Natural killer cell (primary cell): ENCODE measurements around the gene CDK5R2. TPM values are rescaled to one million over a fixed set of nuclear protein-coding genes. Genes with fewer than 3 reads are reported as not detected.

Source experiments
- ATAC-seq, 3 donors: fragments of 150-1000 bp in 2 of 3; fragments of 200-7000 bp in 1 of 3; cut with Tn5 transposase; 1 replicate in 1 of 3; 2 replicates in 2 of 3; pipeline ENCODE4 v1.10.0; 2021; ENCODE audit warnings: mild to moderate bottlenecking in 2 of 3, moderate library complexity in 2 of 3
- DNase-seq, 2 donors: peaks; one replicate each; pipeline versions ENCODE4 v3.0.0 to v3.0.0-alpha.2; 2013 to 2021; ENCODE audit warnings: mixed read lengths in 1 of 2
- H3K27ac ChIP-seq: one replicate; pipeline ENCODE4 v1.5.1; 2013; ENCODE audit warnings: mild to moderate bottlenecking, low read length
- H3K27me3 ChIP-seq: one replicate; pipeline ENCODE4 v1.6.1; 2013; ENCODE audit warnings: low read length; ENCODE audit not compliant: control insufficient read depth, insufficient read depth
- H3K36me3 ChIP-seq: one replicate; pipeline ENCODE4 v1.6.1; 2013; ENCODE audit warnings: low read length; ENCODE audit not compliant: control insufficient read depth, insufficient read depth
- H3K4me1 ChIP-seq: one replicate; pipeline ENCODE4 v1.6.1; 2013; ENCODE audit warnings: low read length; ENCODE audit not compliant: control insufficient read depth, insufficient read depth
- H3K4me3 ChIP-seq: one replicate; pipeline ENCODE4 v1.5.1; 2013; ENCODE audit warnings: low read length
- H3K9me3 ChIP-seq: one replicate; pipeline ENCODE4 v1.6.1; 2013; ENCODE audit warnings: low read length; ENCODE audit not compliant: control insufficient read depth, insufficient read depth
- H3K27ac Mint-ChIP-seq, 2 donors: one replicate each; pipeline ENCODE4 v1.8.0; 2022; ENCODE audit warnings: mild to moderate bottlenecking in 2 of 2, mixed read lengths in 2 of 2, moderate library complexity in 1 of 2
- H3K27me3 Mint-ChIP-seq, 2 donors: one replicate each; pipeline ENCODE4 v1.8.0; 2022; ENCODE audit warnings: low read depth in 2 of 2, mixed read lengths in 2 of 2
- H3K36me3 Mint-ChIP-seq: one replicate; pipeline ENCODE4 v1.8.0; 2022; ENCODE audit warnings: mixed read lengths
- H3K4me1 Mint-ChIP-seq, 2 donors: one replicate each; pipeline ENCODE4 v1.8.0; 2022; ENCODE audit warnings: mixed read lengths in 2 of 2
- H3K4me3 Mint-ChIP-seq: one replicate; pipeline ENCODE4 v1.8.0; 2022; ENCODE audit warnings: mild to moderate bottlenecking, moderate library complexity, mixed read lengths
- H3K9me3 Mint-ChIP-seq, 2 donors: one replicate each; pipeline ENCODE4 v1.8.0; 2022; ENCODE audit warnings: mixed read lengths in 2 of 2
- WGBS: methylation state at CpG from one replicate; pipeline ENCODE4 v1.1.7; 2013; ENCODE audit warnings: missing lambda C conversion rate; ENCODE audit not compliant: insufficient coverage; 5-methylcytosine and 5-hydroxymethylcytosine counted together
- intact Hi-C: fragments of 100-400 bp; cut with micrococcal nuclease; formaldehyde crosslinking; loops from one replicate; pipeline ENCODE4 v1.14.2; 2022
- total RNA-seq, 4 donors: library from RNA; stranded (reverse); fragments of 120-200 nt in 1 of 4; gene quantifications; one replicate each; pipeline versions ENCODE4 v1.2.3 to v1.2.4, GENCODE V29; 2013 to 2022
- TF ChIP-seq, protein P1 (sequence below): fragments of 200-600 bp; IDR thresholded peaks from one replicate; pipeline ENCODE4 v1.8.0; 2022; ENCODE audit warnings: antibody characterized with exemption

Gene CDK5R2
- total RNA-seq, 3 donors from 2014 or later (not counting 1 experiment from before 2014, with no cell fraction given), result not detected

DNA sequence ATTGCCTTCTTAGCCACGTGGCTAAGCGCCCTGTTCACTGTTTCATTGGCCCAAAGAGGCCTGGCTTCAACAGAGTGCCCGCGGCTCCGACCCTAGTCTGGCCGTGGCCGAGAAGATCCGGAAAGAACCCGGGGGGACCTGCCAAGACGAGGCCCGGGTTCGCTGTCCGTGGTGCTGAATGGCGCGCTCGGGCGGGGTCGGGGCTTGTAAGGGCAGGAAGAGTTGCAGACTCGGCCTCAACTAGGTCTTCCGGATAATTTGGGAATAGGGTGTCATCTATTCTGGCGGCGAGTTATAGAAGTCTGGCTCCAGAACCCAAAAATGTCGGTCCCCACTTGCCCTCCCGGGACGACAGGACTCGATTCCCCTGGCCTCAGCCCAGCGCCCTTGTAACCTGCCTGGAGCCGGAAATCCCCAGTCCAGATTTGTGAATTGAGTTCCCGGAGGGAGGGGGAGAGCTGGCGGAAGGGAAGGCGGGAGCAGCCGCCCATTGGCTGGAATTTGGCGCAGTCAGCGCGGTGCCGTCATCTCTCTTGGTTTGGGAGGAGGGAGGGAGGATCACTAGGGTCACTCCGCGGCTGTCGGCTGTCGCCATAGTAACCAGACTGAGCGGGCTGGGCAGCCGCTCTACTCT is 3.5 kb downstream of the CDK5R2 start:
- H3K27me3 Mint-ChIP-seq, result peaks cover 41 to 49% of the 10 kb centered on the region in 2 donors
- Histone ChIP-seq H3K4me3 (no peak overlapping the region), H3K27ac (no peak overlapping the region), H3K36me3 (no peaks in the 10 kb centered on the region), H3K4me1 (peaks cover 19% of the 10 kb centered on the region), H3K9me3 (peaks cover 9% of the 10 kb centered on the region), H3K27me3 (peaks cover 44% of the 10 kb centered on the region)
- TF ChIP-seq, protein P1, sequence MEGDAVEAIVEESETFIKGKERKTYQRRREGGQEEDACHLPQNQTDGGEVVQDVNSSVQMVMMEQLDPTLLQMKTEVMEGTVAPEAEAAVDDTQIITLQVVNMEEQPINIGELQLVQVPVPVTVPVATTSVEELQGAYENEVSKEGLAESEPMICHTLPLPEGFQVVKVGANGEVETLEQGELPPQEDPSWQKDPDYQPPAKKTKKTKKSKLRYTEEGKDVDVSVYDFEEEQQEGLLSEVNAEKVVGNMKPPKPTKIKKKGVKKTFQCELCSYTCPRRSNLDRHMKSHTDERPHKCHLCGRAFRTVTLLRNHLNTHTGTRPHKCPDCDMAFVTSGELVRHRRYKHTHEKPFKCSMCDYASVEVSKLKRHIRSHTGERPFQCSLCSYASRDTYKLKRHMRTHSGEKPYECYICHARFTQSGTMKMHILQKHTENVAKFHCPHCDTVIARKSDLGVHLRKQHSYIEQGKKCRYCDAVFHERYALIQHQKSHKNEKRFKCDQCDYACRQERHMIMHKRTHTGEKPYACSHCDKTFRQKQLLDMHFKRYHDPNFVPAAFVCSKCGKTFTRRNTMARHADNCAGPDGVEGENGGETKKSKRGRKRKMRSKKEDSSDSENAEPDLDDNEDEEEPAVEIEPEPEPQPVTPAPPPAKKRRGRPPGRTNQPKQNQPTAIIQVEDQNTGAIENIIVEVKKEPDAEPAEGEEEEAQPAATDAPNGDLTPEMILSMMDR, result no peak
- H3K4me3 Mint-ChIP-seq, result peak overlapping the region; percentile 21
- DNase-seq (peak; percentile 43 to 70), ATAC-seq (peak in 2 of 3 donors; percentile 40 to 61)
- no peaks in the 10 kb centered on the region for H3K36me3 Mint-ChIP-seq
- no peak overlapping the region for H3K27ac Mint-ChIP-seq
- no peaks in the 10 kb centered on the region for H3K9me3 Mint-ChIP-seq
- H3K4me1 Mint-ChIP-seq, result peaks cover 0 to 18% of the 10 kb centered on the region in 2 donors
- intact Hi-C loops, result no loop called here
- WGBS, result 7% methylated on average over 42 of the region's 42 CpGs

DNA sequence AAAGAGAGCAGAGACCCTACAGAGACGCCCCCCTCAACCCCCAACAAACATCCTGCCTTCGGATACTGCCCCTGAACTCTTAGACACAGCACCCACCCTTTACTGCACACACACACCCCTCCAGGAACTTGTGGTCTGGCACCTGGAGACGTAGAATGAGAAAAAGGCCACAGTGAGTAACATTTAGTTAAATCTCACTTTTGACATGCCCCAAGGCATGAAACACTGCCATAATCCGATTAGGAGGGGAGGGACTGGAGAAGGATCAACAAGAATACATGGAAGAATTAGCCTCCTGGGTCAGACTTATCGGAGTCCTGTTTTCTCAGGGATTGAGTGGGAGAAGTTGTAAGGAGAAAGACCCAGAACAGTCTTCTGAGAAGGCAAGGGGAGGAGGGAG is 4.1 kb downstream of the CDK5R2 start:
- TF ChIP-seq, protein P1, result no peak
- no peak overlapping the region for H3K27ac Mint-ChIP-seq
- Histone ChIP-seq H3K4me1 (peaks cover 19% of the 10 kb centered on the region), H3K27ac (no peak overlapping the region), H3K4me3 (no peak overlapping the region), H3K27me3 (peaks cover 42% of the 10 kb centered on the region), H3K36me3 (no peaks in the 10 kb centered on the region), H3K9me3 (peaks cover 9% of the 10 kb centered on the region)
- H3K4me1 Mint-ChIP-seq, result peaks cover 0 to 18% of the 10 kb centered on the region in 2 donors
- 22% methylated on average over 5 of the region's 5 CpGs for WGBS
- H3K9me3 Mint-ChIP-seq, result no peaks in the 10 kb centered on the region
- ATAC-seq (no peak), DNase-seq (no peak)
- intact Hi-C loops, result no loop called here
- H3K4me3 Mint-ChIP-seq, result no peak overlapping the region
- H3K36me3 Mint-ChIP-seq, result no peaks in the 10 kb centered on the region
- peaks cover 39 to 49% of the 10 kb centered on the region in 2 donors for H3K27me3 Mint-ChIP-seq

DNA sequence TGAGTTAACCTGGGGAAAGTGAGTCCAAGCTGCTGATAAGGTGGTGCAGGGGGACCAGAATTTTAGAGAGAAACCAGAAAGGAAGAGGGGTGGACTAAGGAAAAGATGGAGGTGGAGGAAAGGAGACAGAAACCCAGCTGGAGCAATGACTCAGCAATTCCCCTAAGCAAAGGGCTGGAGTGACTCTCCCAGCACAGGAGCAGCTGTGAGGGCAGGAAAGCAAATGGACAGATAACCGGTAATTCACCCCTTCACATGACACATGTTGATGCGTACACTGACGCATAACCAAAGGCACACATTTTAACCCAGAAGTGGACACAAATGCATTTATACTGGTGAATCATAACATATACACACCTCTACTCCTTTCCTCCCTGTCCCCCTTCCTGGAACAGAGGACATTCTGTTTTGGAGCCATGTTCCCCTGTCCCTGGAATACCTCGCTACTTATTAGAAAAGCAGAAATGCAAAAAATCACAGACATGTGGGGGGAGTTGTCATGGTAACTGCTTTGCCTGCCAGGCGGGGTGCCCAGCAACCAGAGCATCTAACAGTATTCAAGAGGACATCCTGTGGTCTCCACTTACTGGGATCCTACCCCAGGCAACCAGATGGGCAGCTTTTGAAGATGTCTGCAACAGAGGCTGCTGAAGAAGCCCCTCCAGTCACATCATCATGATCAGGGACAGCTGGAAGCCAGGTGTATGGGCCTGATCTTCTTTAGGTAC is 4.7 kb downstream of the CDK5R2 start:
- Histone ChIP-seq H3K4me1 (peaks cover 16% of the 10 kb centered on the region), H3K27me3 (peaks cover 38% of the 10 kb centered on the region), H3K36me3 (no peaks in the 10 kb centered on the region), H3K9me3 (peaks cover 9% of the 10 kb centered on the region), H3K27ac (no peak overlapping the region), H3K4me3 (no peak overlapping the region)
- ATAC-seq (no peak), DNase-seq (no peak)
- Mint-ChIP-seq H3K9me3 (no peaks in the 10 kb centered on the region), H3K27me3 (peaks cover 40 to 48% of the 10 kb centered on the region in 2 donors), H3K4me1 (peaks cover 0 to 18% of the 10 kb centered on the region in 2 donors), H3K36me3 (no peaks in the 10 kb centered on the region), H3K27ac (no peak overlapping the region), H3K4me3 (no peak overlapping the region)
- 59% methylated on average over 5 of the region's 5 CpGs for WGBS
- TF ChIP-seq, protein P1, result no peak
- intact Hi-C loops, result no loop called here
